M059J (cell line): ENCODE measurements around the gene SRSF8. TPM values are rescaled to one million over a fixed set of nuclear protein-coding genes. Genes with fewer than 3 reads are reported as not detected.
"Not testable (repeated sequence)": the region's sequence is repeated elsewhere in the genome, so short reads cannot be mapped to it uniquely, and the experiment has no call there.

Experiments used
- DNase-seq: peaks from one replicate; pipeline ENCODE4 v3.0.0-alpha.2; 2012; ENCODE audit warnings: low read depth
- total RNA-seq: library from RNA; depleted of rRNA; stranded (reverse); fragments of >200 nt; shearing (Covaris generic); gene quantifications from 2 replicates; pipeline ENCODE4 v1.2.3, GENCODE V29; 2014; rRNA removed

The SRSF8 gene, protein sequence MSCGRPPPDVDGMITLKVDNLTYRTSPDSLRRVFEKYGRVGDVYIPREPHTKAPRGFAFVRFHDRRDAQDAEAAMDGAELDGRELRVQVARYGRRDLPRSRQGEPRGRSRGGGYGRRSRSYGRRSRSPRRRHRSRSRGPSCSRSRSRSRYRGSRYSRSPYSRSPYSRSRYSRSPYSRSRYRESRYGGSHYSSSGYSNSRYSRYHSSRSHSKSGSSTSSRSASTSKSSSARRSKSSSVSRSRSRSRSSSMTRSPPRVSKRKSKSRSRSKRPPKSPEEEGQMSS
- 12.8 and 25.3 TPM in 2 replicates for total RNA-seq

DNA sequence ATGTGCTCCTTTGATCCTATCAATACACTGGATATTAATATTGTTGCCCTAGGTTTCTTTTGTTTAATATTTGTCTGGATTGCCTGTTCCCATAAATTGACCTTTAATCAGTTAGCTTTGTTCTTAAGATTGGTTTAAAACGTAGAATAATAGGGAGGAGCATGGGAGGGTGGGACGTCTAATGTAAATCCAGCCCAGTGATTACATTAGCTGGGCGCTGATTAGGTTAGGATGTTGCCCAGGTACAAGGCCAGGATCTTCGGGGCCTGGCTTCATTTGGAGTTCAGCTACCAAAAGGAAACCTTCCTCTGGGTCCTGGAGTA, at the start of gene SRSF8:
SRSF8 (plus strand) TSS at position 204 of the 323 bp plus-strand sequence. CDS start 308 bp downstream, outside the sequence.
- no peak for DNase-seq

DNA sequence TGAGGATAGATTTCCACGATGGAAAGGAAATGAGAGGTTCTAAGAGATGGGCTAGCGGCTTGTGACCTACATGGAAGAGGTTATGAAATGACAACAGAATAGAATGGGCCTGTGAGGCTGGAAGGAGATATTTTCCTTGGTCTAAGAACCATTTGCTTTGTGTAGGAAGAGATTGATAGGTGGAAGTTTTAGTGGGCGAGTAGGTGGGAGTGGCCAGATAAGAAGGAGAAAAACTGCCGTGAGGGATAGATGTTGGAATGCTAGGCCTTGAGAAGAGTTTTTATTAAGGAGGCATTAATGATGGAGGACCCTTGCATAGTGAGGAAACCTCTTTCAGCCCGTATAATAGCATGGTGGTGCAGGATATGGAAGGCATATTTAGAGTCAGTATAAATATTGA, 45.3 kb upstream of the SRSF8 start:
- not testable (repeated sequence) for DNase-seq

DNA sequence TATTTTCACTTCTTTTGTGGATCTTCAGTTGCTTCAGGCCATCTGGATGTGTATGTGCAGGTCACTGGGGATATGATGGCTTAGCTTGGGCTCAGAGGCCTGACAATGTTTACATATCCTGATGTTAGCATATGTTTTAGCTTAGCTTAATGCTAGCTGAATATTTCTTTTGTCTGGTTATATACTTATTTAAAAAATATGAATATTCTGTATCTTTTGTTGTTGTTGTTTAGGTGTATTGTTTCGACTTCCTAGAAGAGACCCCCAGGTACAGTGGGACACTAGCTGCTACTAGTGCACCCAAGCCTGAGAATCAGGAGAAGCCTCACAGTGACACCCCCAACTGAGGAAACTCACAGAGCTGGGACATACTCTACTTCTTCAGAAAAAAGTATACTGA, 41.8 kb upstream of the SRSF8 start, which contains the start of gene KDM4E:
KDM4E (plus strand) TSS at position 301 of the 400 bp plus-strand sequence. CDS start 300 bp downstream, outside the sequence.
- no peak for DNase-seq

DNA sequence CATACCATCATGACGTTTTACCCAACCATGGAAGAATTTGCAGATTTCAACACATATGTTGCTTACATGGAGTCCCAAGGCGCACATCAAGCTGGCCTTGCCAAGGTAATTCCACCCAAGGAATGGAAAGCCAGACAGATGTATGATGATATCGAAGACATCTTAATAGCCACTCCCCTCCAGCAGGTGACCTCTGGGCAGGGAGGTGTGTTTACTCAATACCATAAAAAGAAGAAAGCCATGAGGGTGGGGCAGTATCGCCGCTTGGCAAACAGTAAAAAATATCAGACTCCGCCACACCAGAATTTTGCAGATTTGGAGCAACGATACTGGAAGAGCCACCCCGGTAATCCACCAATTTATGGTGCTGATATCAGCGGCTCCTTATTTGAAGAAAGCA, 41.1 kb upstream of the SRSF8 start:
- DNase-seq = not testable (repeated sequence)

DNA sequence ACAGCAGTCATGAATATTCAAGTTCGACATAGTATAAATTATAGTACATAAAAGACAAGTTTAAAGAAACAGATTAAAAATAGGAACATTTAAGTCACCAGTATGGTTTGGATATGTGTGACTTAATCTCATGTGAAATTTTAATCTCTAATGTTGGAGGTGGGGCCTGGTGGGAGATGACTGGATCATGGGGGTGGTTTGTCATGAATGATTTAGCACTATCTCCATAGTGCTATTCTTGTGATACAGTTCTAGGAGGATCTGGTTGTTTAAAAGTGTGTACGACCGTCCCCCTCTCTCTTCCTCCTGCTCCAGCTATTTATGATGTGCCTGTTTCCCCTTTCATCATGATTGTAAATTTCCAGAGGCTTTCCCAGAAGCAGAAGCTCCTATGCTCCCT, 38.4 kb upstream of the SRSF8 start:
- DNase-seq = no peak

DNA sequence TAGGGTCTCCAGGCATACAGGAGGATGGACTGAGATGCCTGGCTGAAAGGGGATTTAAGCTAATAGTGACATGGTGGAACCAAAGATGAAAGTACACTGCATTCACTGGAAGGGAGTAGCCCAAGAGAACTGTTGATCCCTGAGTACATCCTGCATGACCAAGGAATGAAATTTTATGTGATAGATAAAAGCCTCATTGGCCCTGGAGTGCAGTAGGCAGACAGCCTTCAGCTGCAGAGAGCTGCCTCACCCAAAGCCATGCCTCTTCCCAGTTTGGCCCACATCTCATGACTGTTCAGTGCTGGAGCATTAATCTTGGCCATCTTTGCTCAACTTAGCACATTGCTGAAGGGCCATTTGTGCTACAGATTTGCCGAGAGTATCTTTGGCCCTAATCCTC, 33.7 kb upstream of the SRSF8 start:
- DNase-seq = no peak

DNA sequence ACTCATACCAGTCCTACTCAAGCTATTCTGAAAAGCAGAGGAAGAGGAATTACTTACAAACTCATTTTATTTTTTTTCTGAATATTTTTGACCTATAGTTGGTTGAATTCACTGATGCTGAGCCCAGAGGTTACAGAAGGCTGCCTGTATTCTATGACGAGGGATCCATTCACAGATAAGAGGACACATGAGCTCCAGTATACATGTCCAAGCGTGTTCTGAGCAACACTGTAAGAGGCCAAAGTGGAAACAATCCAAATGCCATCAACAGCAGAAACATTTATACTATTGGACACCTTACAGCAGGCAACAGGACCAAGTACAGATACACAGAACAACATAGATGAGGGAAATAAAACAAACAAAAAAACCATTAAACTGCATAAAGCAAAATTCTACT, 31.4 kb upstream of the SRSF8 start:
- DNase-seq = no peak

DNA sequence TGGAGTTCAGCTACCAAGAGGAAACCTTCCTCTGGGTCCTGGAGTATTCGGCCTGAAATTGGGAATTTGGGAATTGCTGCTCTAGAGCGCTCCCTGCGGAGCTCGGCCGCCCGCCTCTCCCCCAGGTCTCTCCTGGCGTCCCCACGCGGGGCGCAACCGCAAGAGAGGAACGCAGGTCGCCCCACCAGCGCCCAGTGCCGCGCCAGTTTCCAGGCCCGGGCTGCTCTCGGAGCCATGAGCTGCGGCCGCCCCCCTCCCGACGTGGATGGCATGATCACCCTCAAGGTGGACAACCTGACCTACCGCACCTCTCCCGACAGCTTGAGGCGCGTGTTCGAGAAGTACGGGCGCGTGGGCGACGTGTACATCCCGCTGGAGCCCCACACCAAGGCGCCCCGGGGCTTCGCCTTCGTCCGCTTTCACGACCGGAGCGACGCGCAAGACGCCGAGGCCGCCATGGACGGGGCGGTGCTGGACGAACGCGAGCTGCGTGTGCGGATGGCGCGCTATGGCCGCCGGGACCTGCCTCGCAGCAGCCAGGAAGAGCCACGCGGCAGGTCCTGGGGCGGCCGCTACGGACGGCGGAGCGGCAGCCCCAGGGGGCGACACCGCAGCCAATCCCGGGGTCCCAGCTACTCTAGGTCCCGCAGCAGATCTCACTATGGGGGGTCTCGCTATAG, 29.2 kb upstream of the SRSF8 start:
- DNase-seq = not testable (repeated sequence)

DNA sequence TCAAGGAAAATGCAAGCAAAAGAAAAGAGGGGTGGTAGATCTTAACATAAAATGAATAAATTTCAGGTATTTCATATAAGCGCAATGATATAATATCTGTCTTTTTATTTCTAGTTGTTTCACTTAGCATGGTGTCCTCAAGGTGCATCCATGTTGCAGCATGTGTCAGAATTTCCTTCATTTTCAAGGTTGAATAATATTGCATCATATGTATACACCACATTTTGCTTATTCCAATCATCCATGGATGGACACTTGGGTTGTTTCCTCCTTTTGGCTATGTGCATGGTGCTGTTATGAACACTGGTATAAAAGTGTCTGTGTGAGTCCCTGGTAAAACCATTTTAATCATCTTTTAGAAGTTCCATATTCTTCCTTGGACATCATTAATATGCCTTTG, 24.5 kb upstream of the SRSF8 start:
- DNase-seq = no peak

DNA sequence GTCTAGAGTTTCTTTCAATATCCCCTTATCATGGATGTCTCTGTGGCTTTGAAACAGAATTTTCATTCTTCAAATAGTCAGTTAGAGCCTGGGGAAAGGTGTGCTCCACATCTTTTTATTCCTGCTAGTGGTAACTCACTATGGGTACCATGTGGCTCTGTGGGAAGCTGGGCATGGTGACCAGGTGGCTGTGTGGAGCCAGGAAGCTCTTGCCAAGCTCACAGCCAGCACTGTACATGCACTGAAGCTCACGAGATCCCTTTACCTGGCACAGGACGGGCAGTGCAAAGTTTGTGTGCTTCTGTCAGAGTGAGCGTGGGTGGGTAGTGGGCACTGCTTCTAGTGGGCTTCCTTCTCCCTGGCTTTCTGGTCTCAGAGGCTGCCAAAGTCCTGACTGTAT, 23.8 kb upstream of the SRSF8 start:
- DNase-seq = no peak

DNA sequence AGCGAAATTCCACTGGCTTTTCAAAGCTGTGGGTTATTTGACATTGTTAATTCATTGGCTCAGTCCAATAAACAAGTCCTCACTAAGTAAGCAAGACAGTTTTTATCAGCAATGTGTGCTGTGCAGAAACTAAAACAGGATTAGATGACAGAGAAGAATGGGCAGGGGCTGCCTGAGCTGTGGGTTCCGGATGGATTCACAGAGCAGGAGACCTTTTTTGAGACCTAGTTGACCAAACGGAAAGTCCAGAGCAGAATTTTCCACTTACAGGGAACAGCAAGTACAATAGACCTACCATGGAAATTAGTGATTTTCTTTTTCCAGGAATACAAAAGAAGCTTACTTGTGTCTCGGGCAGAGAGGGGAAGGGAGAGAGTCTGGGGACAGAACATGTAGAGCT, 22.7 kb upstream of the SRSF8 start:
- no peak for DNase-seq

DNA sequence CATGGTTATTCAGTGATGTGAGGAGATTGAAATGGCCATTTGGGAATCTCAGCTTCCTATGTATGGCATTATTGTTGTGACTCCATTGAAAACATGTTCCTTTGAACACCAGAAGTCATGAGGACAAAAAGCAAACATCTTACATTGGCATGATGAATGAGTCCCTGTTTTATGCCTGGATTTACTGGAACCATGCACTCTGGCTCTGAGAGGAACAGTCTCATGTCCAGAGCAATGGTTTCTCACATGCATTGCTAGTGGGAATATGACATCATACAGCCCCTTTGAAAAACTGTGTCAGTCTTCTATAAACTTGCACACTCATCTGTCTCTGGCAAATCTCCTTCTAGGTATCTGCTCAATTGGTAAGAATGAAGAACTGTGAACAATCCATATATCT, 20.9 kb upstream of the SRSF8 start:
- no peak for DNase-seq

DNA sequence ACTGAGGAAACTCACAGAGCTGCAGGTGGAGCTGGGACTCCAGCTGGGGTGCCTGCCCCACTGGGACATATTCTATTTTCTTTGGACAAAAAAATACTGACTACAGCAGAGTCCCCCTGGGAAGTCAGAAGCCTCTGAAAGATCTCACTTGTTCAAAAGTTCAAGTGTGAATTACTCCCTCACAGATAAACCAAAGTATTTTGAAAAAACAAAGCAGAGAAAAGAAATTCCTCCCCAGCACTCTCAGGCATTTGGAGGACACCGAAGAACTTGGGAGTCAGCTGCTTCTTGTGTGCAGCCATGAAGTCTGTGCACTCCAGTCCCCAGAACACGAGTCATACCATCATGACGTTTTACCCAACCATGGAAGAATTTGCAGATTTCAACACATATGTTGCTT, 17.6 kb upstream of the SRSF8 start, which contains the start of gene KDM4F:
KDM4F (plus strand) TSS at position 301 of the 400 bp plus-strand sequence.
- not testable (repeated sequence) for DNase-seq

DNA sequence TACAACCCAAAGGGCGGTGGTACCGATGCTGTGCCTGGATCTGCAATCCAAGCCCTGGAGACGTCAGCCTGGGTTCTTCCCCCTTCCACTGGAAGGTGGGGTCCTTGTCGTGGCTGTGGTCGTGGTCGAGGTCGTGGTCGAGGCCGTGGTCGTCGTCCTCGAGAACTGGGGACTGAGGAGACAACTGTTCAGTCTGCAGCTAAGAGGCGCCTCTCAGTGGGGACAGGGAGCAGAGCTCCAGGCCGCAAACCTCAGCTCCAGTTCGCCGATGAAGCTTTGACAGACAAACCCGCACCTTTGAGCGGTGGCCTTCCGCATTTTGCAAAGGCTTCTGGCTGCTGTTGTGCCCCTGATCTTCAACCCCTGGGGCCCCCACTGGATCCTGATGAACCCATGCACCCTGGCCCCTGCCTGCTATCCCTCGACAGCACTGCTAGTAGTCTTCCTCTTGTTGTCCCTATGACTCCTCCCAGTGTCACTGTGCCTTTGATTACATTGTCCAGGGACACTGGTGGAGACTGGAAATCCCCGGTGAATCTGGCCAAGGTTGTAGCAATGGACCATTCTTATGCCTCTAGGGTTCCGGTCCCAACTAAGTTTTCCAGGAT, 16.0 kb upstream of the SRSF8 start:
- DNase-seq = no peak

DNA sequence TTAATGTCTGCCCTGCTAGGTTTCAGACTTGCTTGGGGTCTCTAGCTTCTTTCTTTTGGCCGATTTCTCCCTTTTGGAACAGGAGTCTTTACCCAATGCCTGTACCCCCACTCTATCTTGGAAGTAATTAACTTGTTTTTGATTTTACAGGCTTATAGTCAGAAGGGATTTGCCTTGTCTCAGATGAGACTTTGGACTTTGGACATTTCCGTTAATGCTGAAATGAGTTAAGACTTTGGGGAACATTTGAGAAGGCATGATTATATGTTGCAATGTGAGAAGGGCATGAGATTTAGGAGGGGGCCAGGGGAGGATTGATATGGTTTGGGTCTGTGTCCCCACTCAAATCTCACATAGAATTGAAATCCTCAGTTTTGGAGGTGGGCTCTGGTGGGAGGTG, 12.4 kb upstream of the SRSF8 start:
- DNase-seq = no peak

DNA sequence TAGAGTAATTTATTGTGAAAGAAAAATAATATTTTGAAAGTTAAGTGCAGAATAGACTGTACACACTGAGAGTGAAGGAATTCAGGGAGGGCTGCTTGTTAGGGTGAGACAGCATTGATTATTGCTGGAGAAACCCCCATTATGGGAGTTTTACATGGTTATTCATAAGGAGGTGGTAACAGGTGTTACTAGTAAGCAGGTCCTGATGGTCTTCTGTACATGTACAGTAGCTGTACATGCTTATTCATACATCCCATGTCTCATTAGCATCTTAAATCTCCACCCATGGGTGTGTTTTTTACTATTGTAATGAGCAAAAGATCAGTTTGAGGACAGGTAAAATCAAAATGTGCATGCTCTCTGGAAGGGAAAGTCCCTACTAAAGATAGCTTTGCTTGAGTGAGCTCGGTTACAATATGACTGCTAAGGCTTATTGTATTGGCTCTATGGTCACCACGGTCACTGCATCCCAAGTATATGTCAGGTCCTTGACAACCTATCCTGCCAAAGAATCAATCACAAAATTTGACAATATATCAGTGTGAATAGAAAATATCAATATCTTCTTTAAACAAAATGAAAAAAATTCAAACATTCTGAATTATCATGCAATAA, 11.3 kb upstream of the SRSF8 start:
- no peak for DNase-seq

DNA sequence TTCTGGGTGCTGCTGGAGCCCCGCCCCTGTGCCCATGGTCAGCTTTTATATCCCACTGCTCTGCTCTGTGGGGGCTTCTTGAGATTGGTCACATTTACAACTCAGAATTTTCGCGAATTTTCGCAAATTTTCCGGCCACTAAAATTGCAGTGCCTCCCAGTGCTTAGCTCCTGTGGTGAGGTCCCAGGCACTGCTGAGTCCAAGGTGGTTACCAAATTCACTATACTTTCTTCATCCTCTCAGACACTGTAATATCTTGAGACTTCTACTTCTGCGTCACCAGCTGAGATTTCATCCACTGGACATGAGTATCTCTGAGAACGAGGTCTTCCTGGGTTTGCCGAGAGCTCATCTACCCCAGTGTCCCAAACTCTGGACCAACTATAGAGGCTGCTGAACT, 8.8 kb upstream of the SRSF8 start:
- DNase-seq = no peak

DNA sequence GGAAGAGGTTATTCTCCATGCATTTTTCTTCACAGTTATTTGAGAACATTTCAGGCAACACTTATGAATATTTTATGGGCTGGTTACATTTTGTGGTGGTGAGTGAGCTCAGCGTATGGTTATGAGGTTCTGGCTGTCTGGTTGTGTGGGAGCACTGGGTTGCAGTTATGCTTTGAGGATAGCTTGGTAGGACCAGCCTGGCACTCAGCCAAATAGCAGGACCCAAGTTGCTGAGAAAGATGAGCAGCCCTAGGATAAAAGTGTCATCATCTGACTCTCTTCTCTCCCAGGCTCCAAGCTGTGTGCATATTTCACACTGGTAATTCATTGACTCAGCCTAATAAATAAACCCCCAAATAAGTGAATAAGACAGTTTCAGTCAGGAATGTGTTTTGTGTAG, 8.1 kb upstream of the SRSF8 start:
- no peak for DNase-seq

DNA sequence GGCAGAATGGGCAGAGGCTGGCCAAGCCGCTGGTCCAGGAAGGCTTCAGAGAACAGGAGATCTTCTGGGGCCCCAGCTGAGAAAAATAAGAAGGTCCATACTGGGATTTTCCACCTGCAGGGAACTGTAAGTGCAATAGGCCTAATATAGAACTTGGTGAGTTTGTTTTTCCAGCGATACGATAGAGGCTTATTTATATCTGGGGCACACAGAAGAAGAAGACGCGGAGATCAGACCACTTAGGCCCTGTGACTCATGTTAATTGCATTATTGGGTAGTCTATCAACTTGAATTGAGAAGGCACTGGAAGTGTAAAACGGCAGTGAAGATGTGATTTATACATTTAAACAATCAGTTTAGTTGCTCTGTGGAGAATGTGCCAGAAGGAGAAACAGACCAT, 7.7 kb upstream of the SRSF8 start:
- no peak for DNase-seq

DNA sequence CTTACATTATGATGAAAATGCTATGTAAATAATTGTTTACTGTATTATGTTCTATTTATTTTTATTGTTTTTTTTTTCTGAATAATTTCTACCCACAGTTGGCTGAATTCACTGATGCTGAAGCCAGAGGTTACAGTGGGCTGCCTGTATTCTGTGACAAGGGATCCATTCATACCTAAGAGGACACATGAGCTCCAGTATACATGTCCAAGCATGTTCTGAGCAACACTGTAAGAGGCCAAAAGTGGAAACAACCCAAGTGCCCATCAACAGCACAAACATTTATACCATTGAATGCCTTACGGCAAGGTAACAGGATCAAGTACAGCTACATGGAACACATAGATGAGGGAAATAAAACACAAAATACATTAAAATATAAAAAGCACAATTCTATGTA, 1.4 kb upstream of the SRSF8 start:
- no peak for DNase-seq

DNA sequence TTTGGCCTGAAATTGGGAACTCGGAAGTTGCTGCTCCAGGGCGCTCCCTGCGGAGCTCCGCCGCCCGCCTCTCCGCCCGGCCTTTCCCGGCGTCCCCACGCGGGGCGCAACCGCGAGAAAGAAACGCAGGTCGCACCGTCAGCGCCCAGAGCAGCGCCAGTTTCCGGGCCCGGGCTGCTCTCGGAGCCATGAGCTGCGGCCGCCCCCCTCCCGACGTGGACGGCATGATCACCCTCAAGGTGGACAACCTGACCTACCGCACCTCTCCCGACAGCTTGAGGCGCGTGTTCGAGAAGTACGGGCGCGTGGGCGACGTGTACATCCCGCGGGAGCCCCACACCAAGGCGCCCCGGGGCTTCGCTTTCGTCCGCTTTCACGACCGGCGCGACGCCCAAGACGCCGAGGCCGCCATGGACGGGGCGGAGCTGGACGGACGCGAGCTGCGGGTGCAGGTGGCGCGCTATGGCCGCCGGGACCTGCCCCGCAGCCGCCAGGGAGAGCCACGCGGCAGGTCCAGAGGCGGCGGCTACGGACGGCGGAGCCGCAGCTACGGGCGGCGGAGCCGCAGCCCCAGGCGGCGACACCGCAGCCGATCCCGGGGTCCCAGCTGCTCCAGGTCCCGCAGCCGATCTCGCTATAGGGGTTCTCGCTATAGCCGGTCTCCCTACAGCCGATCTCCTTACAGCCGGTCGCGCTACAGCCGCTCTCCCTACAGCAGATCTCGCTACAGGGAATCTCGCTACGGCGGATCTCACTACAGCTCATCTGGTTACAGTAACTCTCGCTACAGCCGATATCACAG, 521 bp downstream of the SRSF8 start:
- peak; percentile 73 for DNase-seq

DNA sequence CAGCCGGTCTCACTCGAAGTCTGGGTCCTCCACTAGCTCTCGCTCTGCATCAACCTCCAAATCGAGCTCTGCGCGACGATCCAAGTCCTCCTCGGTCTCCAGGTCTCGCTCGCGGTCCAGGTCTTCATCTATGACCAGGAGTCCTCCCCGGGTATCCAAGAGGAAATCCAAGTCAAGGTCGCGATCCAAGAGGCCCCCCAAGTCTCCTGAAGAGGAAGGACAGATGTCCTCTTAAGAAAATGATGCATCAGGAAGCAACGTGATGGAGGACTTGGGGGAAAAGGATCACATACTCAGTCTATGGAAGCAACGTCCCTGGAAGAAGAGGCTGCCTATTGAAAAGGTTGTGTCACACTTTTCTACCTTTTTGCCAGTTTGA, 1.1 kb downstream of the SRSF8 start:
- DNase-seq = no peak
